Measurements from ENCODE around the gene TNFRSF14.
A peak's percentile ranks its signal among the peaks of the same experiment; 100 is the strongest.

DNA sequence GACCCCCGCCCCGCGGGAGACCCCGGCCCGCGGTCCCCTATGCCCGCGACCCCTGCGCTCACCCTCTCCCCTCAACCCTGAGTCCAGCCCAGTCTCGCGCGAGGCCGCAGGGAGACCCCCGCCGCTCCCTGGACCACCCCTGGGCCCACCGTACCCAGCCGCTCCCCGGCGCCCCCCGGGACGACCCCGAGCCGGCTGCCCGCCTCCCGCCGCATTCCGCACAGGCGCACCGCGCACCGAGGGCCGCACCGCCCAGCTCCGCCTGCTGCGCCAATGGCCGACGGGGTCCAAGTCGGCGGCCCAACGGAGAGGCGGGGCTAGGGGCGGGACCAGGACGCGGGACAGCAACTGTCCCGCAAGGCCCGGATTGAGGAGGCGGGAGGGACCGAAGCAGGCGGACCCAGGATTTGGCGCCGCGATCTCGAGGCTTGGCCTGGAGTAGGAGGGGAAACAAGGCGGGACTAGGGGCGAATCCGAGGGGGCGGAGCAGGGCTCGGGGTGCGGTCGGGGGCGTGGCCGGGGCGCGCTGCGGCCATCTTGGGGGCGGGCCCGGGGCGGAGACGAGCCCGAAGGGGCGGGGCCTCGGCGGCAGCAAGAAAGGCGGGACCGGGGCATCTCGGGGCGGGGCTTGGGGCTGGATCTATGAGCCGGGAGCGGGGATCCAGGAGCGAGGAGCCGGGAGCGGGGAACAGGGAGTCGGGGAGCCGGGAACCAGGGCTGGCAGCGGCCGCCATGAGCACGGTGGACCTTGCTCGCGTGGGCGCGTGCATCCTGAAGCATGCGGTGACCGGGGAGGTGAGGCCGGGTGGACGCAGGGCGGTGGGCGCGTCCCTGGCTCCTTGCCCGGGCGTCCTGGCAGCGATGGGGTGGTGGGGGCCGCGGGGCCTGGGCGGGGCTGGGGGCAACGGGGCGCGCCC, 30.2 kb downstream of the TNFRSF14 start, which contains the start of gene PRXL2B:
- TF ChIP-seq, protein P1, sequence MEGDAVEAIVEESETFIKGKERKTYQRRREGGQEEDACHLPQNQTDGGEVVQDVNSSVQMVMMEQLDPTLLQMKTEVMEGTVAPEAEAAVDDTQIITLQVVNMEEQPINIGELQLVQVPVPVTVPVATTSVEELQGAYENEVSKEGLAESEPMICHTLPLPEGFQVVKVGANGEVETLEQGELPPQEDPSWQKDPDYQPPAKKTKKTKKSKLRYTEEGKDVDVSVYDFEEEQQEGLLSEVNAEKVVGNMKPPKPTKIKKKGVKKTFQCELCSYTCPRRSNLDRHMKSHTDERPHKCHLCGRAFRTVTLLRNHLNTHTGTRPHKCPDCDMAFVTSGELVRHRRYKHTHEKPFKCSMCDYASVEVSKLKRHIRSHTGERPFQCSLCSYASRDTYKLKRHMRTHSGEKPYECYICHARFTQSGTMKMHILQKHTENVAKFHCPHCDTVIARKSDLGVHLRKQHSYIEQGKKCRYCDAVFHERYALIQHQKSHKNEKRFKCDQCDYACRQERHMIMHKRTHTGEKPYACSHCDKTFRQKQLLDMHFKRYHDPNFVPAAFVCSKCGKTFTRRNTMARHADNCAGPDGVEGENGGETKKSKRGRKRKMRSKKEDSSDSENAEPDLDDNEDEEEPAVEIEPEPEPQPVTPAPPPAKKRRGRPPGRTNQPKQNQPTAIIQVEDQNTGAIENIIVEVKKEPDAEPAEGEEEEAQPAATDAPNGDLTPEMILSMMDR (IDR thresholded peaks at IDR 0.05): no peak
- TF ChIP-seq POLR2AphosphoS5 (IDR thresholded peaks at IDR 0.05) (peak; percentile 32 to 88 (median 80)), POLR2A (IDR thresholded peaks at IDR 0.05) (no peak)

All from breast epithelium (tissue), 3 donors.